Inflammatory macrophage (primary cell): ENCODE measurements around the gene PREX1.

Source experiments
- DNase-seq, 2 donors: peaks; one replicate each; pipeline ENCODE4 v3.0.0-alpha.2; 2020 to 2022

The PREX1 gene

DNA sequence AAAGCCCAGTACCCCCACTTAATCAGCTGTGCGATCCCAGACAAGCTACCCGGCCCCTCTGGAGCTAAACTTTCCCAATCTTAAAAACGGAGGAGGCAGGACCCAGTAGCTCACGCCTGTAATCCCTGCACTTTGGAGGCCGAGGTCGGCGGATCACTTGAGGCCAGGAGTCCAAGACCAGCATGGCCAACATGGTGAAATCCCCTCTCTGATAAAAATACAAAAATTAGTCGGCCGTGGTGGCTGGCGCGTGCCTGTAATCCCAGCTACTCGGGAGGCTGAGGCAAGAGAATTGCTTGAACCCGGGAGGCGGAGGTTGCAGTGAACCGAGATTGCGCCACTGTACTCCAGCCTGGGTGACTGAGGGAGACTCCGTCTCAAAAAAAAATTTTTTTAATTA is 1.3 kb downstream of the PREX1 start:
- DNase-seq, result peak in 1 of 2 donors; percentile 36

- peak; percentile 39 to 63 for DNase-seq
These were observed 1.7 kb downstream of the PREX1 start for GRCh38 chr20:48826069-48826468.

GRCh38 chr20:48825566-48825920 is 2.3 kb downstream of the PREX1 start:
- DNase-seq, result peak; percentile 45 to 50

DNA sequence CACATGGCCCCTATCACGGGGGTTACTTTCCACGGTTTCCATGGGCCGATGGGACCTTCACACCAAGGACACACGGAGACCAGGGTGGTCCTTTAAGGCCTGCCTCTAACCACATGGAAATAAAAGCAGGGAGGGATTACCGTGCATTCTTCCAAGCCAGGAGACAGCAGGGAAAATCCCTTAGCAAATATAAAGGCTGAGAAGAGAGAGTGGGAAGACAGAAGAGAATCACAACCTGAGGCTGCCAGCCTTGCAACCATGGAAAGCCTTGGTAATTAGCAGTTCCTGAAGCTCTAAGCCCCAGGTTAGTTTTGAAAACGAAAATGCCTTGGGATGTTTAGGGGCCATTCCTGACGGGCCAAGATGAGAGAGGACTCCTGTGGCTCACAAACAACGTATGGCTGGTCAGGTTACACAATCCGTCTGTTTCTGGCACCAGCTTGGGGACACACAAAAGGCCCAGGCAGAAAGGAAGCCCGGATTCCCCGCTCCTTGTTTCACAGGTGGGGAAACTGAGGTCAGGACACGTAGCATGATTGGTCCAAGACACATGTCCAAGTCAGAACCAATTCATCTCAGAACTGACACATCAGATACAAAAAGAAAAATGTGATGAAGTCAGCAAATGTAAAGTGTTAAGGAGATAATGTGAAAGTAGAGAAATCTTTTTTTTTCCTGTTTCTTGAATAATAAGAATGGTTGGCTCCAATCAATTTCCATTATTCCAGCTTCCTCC is 2.8 kb downstream of the PREX1 start:
- DNase-seq, result no peak

- peak; percentile 52 to 62 for DNase-seq
These were observed 3.8 kb downstream of the PREX1 start for GRCh38 chr20:48823960-48824498.

DNA sequence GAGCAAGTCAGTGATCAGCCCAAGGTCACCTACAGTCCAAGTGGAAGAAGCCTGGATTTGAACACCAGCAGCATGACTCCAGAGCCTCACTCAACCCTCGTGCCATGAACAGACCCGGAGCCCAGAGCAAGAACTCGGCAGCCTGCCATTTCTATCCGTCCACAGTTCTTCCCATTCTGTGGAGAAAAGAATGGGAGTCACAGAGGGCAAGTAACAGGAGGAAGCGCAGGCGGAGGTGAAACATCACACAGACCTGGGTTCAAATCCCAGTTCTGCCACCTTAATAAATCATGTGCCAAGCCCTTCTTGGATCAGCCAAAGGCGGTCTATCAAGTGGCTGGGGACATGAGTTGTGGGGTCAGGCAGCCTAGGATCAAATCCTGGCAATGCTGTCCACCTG is 4.3 kb downstream of the PREX1 start:
- peak in 1 of 2 donors; percentile 30 for DNase-seq

GRCh38 chr20:48822879-48823385 is 4.9 kb downstream of the PREX1 start:
- DNase-seq, result peak; percentile 71 to 75

- DNase-seq, result no peak
These were observed 5.6 kb downstream of the PREX1 start for GRCh38 chr20:48822178-48822577.

DNA sequence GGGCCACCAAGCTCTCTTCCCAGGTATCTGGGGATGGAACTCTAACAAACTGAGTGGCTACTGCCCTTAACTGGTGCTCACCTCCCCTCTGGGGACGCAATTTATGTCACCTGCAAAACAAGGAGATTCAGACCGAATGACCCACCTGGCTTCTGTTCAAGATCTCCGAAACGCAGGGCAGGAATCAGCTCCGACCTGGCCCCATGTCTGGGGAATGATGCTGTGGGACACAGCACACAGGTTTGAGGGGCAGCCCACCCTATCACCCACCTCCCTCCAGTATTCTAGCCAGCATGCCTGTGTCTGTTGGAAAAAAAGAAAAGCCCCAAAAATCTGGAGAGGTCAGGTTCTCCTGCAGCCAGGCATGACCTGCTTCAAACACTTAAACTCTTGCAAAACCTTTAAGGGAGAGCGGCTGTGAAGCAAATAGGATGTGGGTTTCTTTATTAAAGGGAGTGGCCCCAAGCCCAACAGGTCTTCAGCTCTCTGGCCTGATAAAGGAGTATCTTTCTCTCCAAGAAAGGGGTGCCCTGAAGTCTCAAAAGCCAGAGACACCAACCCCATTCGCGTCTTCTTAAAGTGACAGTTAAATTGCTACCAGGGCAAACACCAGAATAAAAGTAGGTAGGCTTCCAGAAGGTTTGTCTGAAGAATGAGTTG is 6.4 kb downstream of the PREX1 start:
- DNase-seq, result no peak

DNA sequence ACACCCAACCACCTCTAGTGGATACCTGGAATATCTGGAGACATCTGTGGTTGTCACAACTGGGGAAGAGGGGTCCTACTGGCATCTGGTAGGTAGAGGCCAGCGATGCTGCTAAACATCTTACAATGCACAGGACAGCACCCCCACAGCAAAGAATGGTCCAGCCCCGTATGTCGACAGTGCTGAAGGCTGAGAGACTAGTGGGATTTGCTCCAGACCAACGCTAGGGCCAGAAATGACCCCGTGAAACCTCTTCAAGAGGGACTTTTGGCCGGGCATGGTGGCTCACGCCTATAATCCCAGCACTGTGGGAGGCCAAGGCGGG is 7.2 kb downstream of the PREX1 start:
- no peak for DNase-seq

DNA sequence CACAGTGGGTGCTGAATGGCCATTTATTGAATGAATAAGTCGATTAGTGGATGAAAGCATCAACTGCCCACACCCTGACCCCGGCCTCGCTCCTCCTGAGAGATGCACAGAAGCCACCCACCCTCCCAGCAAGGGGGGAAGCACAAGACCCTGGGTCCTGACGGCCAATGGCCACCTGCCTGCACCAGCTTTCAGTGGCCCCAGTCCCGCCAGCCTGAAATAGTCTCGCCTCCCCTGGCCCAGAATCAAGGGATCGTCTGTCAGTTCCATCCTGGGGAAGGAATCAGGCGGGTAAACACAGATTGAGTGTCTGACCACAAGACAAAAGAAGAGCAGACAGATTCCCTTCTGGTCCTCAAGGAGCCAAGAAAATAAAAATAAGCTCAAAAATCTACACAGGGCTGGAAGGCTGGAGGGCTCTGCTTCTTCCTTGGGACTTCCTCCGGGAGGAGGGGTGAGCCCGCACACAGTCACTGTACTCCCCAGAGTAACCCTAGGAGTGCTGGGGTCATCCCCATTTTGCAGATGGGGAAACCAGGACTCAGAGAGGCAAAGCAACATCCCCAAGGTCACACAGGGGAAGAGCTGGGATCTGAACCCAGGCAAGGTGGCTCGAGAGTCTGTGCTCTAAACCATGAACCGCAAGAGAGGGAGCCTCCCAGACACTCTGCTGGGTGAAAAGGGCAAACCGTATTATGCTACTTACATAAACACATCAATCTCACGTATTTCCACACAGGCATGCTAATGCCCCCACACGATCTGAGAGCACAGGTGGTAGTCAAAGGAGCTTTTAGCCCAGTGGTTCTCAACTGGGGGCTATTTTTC is 7.8 kb downstream of the PREX1 start:
- no peak for DNase-seq

- DNase-seq, result no peak
These were observed 8.7 kb downstream of the PREX1 start for GRCh38 chr20:48819089-48819488.

DNA sequence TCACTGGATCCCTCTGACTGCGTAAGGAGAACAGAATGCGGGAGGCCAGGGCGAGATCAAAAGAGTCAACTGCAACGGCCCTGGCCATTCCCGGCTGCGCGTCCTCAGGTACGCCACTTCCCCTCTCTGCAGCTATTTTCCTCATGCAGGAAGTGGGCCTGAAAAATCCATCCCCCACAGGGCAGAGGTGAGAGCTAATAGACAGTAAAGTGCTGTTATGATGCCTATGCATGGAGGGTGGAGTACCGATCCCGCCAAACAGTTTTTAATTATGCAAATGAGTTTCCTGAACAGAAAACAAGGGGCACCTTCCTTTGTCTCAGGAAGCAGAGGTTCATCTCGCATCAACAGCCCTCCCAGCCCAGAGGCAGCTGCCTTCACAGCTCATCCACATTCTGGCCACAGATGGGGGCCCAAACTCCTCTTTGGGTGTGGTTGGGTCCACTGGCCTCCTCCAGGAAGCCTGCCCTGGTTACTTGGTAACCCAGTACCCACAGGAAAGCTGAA is 9.3 kb downstream of the PREX1 start:
- no peak for DNase-seq

DNA sequence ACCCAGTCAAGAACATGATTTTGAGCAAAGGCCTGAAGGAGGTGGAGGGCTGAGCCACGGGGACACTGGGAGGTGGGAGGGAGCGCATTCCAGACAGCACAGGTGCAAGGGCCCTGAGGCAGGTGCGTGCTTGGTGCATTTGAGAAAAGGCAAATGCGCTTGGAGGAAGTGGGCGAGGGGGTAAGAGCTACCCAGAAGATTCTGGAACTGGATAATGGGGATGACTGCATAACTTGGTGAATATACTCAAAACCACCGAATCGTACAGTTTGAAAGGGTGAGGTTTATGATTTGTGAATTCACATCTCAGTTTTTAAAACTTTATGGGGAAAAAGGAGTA is 9.8 kb downstream of the PREX1 start:
- DNase-seq, result no peak

GRCh38 chr20:48817367-48818030 is 10.3 kb downstream of the PREX1 start:
- DNase-seq, result no peak

GRCh38 chr20:48816282-48817205 is 11.3 kb downstream of the PREX1 start:
- DNase-seq, result peak in 1 of 2 donors; percentile 44

DNA sequence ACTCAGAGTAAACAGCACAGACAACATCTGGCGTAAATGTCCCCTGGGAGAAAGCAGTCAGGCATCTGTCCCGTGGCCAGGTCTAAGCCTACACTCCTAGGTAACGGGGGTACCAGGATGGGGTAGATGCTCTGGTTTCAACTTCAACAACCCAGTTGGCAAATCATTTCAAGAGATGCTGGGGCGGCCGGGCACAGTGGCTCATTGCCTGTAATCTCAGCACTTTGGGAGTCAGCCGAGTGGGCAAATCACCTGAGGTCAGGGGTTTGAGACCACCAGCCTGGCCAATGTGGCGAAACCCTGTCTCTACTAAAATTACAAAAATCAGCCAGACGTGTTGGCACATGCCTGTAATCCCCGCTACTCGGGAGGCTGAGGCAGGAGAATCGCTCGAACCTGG is 12.3 kb downstream of the PREX1 start:
- no peak for DNase-seq

- DNase-seq, result no peak
These were observed 13.2 kb downstream of the PREX1 start for GRCh38 chr20:48814633-48815032.

DNA sequence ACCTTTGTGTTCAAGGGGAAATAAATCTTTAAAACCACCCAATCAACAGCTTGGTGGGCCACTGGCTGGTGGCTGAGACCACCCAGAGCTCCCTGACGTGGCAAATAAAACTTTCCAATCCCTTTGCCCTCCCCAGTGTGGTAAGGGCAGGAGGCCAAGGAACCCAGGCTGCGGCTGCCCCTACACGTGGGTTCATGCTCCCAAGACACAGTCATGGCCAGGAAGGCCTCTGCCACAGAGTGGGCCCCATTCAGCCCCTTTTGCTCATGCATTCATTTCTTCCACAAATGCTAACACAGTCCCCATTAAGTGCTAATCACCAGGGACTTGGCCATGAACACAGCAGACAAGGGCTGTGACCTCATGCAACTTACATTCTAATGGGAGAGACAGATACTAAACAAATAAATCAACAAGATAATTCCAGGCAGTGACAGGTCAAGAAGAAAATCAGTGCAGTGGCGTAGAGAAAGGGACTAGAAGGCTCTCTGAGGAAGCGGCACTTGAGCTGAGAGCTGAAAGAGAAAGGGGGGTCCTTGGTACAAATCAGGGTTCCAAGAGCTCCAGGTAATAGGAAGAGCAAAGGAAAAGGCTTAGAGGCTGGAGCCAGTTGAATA is 13.8 kb downstream of the PREX1 start:
- DNase-seq, result no peak

- DNase-seq, result no peak
These were observed 14.4 kb downstream of the PREX1 start for GRCh38 chr20:48813446-48813747.
